ENCODE results near the gene WASHC4.
A peak's percentile ranks its signal among the peaks of the same experiment; 100 is the strongest.

The WASHC4 gene

GRCh38 chr12:105209091-105209490, 101.6 kb downstream of the WASHC4 start:
- ChIA-PET POLR2A (no interaction called here), CTCF (interaction anchor here (1.4 kb wide), 1 partner anchor 175 kb away, joined by 3 read pairs; no protein-coding TSS in a partner anchor)
- DNase-seq (ENCODE audit: low read depth, low spot score), result no peak
- TF ChIP-seq CTCF (IDR thresholded peaks at IDR 0.05; ENCODE audit: insufficient read depth, low read length, missing control alignments), result no peak
- H3K4me3 ChIP-seq (ENCODE audit: low read depth, low read length), result no peak overlapping the region

DNA sequence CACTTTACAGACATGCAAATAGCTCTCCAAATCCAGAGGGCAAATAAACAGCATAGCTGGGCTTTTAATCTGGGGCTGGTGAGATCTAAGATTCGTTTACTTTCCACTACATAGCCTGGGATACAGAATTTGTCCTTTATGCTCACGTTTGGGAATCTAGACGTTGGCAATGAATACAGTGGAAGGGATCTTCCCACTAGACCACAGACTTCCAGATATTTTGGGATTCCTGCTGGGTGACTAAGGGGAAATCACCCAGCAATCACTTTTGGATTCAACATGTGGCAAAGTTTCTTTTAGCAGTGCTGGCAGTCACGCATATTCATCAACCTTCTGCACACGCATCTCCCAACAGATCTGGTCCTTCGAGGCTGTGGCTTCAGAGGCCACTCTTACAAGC, 104.9 kb downstream of the WASHC4 start:
- TF ChIP-seq CTCF (IDR thresholded peaks at IDR 0.05; ENCODE audit: insufficient read depth, low read length, missing control alignments), result no peak
- peak; percentile 72 for DNase-seq (ENCODE audit: low read depth, low spot score)
- no peak overlapping the region for H3K4me3 ChIP-seq (ENCODE audit: low read depth, low read length)
- ChIA-PET CTCF (interaction anchor here (1.3 kb wide), 2 partner anchors 15 to 31 kb away, joined by 3 read pairs; no protein-coding TSS in a partner anchor), POLR2A (no interaction called here)

DNA sequence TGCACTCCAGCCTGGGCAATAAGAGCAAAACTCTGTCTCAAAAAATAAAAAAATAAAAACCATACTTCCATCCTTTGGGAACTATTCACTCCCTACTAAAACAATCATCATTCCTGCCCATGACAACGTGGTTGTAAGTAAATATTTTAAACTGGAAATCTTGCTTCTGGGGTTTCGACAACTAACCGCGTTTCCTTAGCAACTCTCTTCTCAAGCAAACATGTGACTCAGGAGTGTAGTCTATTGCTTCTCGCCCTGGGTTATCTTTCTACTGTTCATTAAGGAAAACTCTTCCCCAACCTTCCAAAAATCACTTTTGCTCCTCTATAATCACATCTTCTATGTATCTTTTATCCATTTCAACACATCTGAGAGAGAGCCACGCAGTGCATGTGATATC, 106.6 kb downstream of the WASHC4 start:
- TF ChIP-seq CTCF (IDR thresholded peaks at IDR 0.05; ENCODE audit: insufficient read depth, low read length, missing control alignments), result no peak
- CTCF ChIA-PET, result interaction anchor here (1.2 kb wide), 1 partner anchor 169 kb away, joined by 4 read pairs; no protein-coding TSS in a partner anchor
- POLR2A ChIA-PET, result no interaction called here
- no peak overlapping the region for H3K4me3 ChIP-seq (ENCODE audit: low read depth, low read length)
- no peak for DNase-seq (ENCODE audit: low read depth, low spot score)

DNA sequence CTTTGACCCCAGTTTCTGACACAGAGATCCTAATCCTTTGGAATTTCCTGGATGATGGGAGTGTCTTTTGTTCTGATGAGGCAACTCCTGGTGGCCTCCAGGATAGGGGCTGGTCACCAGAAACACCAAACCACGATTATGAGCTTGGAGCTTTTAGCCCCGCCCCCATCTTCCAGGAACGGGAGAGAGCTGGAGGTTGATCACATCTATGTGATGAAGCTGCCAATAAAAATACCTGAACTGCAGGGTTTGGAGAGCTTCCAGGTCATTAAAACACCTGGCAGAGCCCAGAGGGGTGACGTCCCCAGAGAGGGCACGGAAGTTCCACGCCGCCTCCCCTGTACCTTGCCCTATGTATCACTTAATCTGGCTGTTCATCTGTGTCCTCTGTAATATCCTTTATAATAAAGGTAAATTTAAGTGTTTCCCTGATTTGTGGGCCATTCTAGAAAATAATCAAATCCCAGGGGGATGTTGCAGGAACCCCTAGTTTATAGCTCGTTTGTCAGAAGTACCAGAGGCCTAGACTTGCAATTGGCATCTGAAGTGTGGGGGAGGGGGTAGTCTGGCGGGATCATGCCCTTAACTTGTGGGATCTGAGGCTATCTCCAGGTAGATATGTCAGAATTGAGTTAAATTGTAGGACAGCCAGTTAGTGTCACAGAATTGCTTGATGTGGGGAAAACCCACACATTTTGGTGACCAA, 107.3 kb downstream of the WASHC4 start:
- ChIA-PET CTCF (interaction anchor here (0.8 to 1.2 kb wide), 2 partner anchors 9 to 169 kb away, joined by 3 to 4 read pairs; no protein-coding TSS in a partner anchor), POLR2A (interaction anchor here (0.8 kb wide), 1 partner anchor 13 kb away, joined by 4 read pairs; no protein-coding TSS in a partner anchor)
- no peak overlapping the region for H3K4me3 ChIP-seq (ENCODE audit: low read depth, low read length)
- no peak for DNase-seq (ENCODE audit: low read depth, low spot score)
- no peak for TF ChIP-seq CTCF (IDR thresholded peaks at IDR 0.05; ENCODE audit: insufficient read depth, low read length, missing control alignments)

DNA sequence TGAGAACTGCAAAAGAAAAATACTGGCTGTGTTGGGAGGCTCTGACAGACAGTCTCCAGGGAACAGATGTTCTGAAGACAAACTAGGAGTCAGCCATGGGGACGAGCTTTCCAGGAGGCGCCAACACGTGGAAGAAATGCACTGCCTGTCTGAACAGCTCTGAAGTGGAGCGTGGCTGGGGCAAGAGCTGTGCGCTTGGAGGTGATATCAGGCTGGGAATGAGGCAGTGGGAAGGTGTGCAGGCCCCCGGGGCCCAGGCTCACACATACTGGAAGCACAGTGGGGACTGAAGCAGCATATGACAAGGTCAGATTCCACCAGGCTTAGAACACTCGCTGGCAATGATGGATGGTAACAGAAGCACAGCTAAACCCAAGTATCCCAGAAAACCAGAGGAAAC, 110.9 kb downstream of the WASHC4 start:
- no peak for TF ChIP-seq CTCF (IDR thresholded peaks at IDR 0.05; ENCODE audit: insufficient read depth, low read length, missing control alignments)
- ChIA-PET CTCF (interaction anchor here (0.9 to 3.0 kb wide), 5 partner anchors 13 to 164 kb away, joined by 3 to 11 read pairs (median 3); partner anchors contain the start of gene APPL2), POLR2A (no interaction called here)
- no peak for DNase-seq (ENCODE audit: low read depth, low spot score)
- H3K4me3 ChIP-seq (ENCODE audit: low read depth, low read length), result no peak overlapping the region
